IPS DF 4.7 (cell line): ENCODE data around the gene PVRIG.
"Not testable (repeated sequence)": the region's sequence is repeated elsewhere in the genome, so short reads cannot be mapped to it uniquely, and the experiment has no call there.

Experiments used
- DNase-seq: peaks from one replicate; pipeline ENCODE4 v3.0.0-alpha.2; 2013; ENCODE audit warnings: low spot score; ENCODE audit errors: extremely low read depth

Gene PVRIG

DNA sequence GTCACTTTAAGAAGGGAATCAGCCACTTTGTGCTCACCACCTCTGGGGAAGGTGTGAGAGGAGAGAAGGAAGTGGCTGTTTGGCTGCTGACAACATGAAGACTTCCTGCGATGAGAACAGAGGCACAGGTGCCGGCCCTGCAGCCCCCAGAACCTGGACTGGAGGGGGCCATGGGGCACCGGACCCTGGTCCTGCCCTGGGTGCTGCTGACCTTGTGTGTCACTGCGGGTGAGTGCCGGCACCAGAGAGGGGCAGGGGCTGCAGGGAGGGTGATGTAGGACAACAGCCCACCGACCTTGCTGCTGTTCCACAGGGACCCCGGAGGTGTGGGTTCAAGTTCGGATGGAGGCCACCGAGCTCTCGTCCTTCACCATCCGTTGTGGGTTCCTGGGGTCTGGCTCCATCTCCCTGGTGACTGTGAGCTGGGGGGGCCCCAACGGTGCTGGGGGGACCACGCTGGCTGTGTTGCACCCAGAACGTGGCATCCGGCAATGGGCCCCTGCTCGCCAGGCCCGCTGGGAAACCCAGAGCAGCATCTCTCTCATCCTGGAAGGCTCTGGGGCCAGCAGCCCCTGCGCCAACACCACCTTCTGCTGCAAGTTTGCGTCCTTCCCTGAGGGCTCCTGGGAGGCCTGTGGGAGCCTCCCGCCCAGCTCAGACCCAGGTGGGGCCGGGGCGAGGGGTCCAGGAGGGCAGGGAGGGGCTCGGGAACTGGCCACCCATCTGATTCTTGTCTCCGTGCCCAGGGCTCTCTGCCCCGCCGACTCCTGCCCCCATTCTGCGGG, at the start of gene PVRIG:
PVRIG (plus strand) TSS at position 149 of the 785 bp plus-strand sequence; CDS start at position 171, 22 bp downstream.
- not testable (repeated sequence) for DNase-seq

DNA sequence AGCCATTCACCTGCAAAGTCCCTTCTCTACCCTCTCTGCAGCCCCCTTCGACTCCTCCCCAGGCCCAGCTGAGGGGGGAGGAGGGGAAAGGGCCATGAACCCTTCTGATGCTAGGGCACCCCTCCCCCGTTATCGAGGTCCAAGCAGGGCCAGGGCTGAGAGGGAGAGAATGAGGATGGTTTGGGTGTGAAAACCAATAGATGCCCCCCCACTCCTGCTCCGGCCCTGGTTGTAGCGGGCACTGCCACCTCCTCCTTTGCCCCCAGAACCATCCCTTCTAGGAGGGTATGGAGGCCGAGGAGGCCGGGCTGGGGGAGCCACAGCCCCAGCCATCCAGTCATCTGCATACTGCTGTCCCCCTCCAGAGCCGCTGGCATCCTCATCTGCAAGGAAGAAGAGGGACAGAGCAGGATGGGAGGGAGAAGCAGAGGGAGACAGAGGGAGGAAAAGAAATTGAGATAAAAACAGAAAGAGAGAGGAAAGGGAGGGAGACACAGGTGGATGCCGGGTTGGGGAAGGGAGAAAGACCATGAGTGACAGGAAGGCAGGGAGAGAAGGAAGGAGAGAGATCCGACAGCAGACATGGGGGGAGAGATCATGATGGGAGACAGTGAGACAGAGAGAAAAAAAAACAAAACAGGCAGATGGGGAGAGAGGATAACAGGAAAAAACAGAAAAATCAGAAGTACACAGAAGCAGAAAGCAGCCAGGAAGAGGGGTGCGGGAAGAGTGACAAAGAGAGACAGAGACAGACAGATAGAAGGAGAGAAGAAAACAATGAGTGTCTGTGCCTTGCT, 49.5 kb upstream of the PVRIG start:
- DNase-seq: no peak

DNA sequence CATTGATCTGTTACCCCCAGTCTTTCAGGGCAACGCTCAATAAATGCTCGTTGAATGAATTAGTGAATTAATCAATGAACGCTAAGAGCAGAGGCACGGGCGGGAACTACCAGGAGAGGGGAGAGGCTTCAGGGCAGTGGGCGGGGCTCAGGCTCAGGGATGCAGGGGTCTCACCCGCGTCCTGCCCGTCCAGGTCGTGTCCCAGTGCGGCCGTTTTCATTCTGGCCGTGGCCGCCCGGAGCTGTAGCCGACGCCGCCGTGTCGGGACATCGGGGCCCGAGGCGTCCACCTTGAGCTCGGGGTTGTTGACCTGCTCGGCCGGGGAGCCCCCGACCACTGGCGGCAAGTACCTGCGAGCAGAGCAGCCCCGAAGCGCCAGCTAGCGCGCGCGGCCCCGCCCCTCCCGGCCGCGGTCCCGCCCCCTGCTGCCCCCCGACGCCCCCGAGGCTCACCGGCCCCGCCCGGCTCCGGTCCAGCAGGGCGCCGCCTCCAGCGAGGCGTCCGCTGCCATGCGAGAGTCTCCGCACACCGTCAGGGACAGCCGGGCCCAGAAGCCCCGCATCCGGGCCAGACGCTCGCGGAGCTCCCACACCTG, 48.6 kb upstream of the PVRIG start:
- no peak for DNase-seq

DNA sequence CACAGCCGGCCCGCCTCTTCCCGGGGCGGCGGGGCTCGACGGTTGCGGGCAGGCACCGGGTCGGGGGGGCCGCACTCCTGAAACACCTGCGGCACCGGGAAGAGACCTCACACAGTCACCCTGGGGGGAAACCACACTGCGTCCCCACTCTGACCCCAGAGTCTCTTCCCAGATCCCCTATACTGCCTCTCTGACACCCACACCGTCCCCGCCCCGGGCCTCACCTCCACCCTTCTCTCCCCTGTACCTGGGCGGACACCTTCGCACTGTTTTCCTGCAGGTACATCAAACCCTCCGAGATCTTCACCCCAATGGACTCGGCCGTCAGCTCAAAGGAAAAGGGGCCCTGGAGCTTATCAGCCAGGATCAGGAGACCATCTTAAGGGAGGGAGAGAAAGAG, 47.9 kb upstream of the PVRIG start:
- no peak for DNase-seq

DNA sequence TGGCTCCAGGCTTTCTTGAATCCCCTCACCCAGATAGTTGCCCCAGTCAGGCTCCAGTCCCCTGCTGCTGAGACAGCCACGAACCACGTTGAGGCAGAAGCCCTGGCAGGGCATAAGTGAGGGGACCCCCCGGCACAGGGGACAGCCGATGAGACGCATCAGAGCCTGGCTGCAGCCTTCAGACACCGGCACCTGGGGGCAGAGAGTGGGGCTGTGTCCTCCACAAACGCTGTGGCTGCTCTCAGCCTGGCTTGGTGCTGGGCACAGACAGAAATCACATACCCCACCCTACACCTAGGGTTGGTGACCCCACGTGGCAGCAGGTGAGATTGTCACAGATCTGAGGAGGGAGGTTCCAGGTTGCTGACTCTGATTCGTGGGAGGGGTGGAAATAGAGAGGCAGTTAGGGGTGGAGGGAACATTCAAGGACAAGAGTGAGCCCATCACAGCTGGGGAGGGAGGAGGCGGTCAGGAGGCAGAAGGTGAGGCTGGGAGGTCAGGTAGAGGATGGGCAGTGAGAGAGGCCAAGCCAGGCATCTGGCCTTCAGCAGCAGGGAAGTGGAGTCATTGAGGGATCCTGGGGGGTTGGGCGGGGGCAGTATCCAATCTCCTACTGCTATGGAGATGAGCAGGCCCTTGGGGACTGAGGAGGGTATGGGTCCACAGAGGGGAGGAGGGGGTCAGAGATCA, 45.8 kb upstream of the PVRIG start:
- DNase-seq: no peak

DNA sequence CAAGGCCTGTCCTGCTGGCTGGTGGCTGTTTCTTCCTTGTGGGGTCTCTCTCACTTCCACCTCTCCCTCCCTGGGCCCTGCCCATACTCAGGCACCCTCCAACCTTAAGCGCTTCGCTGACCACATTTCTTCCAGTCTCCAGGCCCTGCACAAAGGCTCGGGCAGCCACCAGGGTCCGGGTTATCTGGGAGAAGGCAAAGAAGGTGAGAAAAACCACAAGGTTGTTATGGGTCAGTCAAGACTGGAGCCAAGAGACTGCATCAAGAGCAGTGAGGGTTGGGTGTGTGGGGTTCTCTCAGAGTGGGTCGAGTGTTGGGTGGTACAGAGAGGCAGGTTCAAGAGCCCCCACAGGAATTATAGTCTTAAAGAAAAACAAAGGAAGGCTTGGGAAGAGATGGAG, 45.2 kb upstream of the PVRIG start:
- DNase-seq: no peak

DNA sequence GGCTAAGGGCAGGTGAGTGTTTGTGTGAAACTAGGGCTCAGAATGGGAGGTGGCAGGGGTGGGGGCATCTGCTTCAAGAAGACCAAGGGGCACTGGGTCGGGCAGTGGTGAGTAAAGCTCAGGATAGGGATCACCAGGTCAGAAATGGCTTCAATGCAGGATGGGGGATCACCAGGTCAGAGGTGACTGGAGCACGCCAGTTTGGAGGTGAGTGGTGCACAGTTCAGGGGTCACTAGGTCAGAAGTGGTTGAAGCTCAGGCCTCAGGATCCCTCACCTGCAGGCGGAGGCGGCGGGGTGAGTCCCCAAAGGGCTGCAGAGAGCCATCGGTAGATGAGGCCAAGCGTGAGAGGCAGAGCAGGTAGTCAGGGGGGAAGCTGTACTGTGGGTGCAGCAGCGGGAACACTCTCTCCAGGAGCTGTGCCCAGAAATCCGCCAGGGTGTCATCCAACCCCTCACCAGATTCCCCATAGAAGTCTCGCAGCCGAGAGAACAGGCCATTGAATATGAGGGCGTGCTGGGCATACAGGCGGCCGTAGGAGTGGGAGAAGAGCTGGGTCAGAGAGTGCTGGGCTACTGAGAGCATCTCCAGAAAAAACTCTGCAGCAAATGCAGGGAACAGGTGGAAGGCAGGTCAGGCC, 44.3 kb upstream of the PVRIG start:
- DNase-seq: no peak

DNA sequence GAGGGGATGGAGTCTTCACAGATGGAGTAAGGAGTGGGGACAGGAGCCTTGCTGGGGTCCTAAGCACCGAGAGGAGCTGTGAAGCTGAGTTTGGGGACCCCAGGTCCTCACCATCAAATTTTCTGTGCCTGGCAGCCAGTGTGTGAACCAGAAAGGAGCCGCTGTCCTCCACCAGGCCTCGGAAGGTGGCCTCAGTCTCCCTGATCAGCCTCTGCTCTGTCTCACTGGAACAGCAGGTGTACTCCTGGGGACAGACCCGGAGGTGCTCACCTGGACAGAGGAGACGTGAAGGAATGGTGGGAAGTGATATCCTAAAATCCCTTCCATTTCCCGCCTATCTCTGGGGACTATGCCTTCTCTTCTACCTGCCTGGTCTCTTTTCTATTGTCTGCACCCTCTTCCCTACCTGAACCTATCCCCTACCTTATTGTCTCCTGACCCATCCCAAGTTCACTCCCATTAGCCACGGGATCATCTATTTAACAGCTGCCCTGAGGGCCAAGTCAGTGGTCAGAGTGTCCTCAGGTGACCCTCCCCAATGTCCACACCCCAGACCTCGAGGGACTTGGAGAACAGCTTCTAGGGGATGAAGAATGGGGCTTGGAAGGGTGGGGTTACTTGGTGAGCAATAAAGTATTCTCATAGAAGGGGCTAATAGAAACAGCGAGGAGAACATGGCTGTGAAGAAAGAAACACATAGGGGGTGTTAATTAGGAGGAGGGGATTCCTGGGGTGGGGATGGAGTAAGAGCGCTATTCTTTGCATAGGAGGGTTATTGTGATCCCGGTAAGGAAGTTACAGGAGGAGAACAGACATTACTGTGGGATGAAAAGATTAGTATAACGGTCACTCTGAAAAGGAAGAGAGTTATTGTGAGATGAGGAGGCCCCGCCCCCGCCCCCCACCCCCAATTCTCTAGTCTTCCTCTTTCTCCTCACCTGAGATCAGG, 43.4 kb upstream of the PVRIG start:
- DNase-seq: no peak

DNA sequence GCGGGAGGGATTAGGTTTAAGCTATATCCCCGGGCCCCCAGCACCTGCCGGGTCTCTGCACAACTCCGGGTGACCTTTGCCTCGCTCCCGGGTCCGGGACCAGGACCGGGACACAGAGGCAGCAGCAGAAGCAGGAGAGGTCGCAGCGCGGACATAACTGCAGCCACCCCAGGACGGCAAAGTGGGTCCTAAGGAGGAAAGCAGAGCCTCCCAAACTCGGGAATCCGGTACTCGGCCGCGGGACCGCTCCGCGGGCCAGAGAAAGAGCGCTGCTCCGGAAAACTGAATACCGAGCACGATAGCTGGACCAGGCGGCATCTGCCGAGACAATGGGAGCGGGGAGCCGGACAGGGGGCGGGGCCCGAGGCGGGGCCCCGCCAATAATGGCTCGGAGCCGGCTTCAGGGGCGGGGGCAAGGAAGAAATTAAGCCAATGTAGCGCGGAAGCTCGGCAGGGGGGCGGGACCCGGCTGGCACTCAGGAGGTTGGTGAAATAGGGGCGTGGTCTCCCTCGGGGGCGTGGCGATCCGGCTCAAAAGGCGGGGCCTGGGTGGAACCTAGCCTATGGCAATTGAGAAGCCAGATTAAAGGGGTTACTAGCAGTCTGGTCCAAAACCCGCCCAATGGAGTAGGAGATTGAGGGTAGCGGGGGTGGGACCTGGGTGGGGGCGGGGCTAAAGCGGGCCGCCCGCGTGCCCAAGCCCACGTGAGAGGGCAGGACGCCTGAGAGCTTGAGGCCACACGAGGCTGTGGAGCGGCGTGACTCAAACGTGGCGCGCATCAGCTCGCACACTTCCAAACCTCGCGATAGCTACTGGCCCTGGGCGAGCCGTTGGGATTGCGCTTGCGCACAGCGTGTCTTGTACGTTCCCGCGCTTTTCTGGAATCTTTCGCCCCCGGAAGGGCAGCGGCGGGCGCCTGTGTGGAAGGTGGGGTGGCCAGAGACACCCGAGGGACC, 42.4 kb upstream of the PVRIG start, which contains the start of the genes GPC2 and STAG3:
GPC2 (minus strand) TSS at position 337 of the 957 bp plus-strand sequence; CDS start at position 155, 182 bp downstream.
STAG3 (plus strand) TSS at position 874 of the 957 bp plus-strand sequence. CDS start 2,639 bp downstream, outside the sequence.
- peak; percentile 91 for DNase-seq

DNA sequence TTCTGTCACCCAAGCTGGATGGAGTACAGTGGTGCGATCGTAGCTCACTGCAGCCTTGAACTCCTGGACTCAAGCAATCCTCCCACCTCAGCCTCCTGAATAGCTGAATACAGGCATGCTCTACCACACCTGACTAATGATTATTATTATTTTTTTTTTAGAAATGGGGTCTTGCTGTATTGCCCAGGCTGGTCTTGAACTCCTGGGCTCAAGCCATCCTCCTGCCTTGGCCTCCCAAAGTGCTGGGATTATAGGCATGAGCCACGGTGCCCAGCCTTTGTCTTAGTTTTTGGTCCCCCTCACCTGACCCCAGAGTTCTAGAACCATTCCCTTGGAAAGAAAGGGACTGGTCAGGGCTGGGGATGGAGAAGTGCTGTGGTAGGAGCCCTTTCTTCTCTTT, 39.7 kb upstream of the PVRIG start:
- DNase-seq: not testable (repeated sequence)

DNA sequence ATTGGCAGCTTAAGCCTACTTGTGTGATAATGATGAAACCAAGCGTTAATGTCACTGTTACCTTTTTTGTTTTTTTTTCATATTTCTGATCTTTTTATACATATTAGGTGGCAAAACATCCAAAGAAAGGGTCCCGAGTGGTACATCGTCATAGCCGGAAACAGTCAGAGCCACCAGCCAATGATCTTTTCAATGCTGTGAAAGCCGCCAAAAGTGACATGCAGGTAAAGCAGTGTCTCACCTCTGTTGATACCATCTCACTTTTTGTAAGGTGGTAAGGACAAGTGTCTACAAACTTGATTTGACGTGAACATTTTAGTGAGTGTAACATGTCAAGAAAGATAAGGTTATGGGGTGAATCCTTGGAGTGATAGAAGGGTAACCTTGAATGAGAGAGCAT, 37.1 kb upstream of the PVRIG start:
- DNase-seq: not testable (repeated sequence)

DNA sequence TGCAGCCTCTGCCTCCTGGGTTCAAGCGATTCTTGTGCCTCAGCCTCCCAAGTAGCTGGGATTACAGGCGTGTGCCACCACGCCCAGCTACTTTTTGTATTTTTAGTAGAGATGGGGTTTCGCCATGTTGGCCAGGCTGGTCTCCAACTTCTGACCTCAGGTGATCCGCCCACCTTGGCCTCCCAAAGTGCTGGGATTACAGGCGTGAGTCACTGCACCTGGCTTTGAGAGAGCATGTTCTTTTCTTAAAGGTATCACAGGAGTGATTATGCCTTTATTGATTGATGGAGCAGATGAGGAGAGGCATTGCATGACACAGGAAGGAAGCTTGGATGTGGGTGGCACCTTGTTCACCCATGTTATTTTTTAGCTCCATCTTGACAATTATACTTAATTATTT, 36.7 kb upstream of the PVRIG start:
- DNase-seq: not testable (repeated sequence)

DNA sequence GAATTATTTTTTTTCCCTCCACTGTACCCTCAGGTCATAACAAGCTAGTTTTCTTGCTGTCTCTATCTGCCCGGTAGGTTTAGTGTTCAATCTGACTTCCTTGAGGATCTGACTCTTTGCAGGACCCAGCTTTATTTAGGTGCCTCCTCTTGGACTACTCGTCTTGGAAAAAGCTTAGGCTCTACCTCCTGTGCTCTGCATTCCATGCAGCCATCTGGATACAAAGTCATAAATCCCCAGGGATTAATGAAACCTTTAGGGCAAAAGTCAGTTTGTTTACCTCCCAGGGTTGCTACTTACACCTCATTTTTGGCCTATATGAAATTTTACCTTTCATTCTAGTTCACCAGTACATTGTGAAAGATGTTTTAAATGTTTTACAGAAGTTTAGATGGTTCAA, 34.0 kb upstream of the PVRIG start:
- DNase-seq: no peak

DNA sequence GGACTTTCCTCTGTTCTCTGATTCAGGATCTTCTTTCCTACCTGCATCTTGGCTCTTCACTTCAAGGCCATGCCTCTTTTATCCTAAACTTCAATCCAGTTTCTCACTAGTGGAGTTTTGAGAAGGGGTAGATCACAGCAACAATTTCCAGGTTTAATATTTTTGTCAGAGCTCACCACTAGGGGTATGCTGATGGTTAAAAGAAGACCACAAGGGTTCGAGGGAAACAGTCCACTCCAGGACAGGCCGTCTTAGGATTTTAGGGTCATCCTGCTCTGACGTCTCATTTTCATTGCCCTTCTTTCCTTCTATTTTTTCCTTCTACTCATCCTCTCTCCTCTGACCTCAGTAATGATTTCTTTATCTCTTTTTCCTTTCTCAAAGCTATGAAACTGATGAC, 30.7 kb upstream of the PVRIG start:
- no peak for DNase-seq

DNA sequence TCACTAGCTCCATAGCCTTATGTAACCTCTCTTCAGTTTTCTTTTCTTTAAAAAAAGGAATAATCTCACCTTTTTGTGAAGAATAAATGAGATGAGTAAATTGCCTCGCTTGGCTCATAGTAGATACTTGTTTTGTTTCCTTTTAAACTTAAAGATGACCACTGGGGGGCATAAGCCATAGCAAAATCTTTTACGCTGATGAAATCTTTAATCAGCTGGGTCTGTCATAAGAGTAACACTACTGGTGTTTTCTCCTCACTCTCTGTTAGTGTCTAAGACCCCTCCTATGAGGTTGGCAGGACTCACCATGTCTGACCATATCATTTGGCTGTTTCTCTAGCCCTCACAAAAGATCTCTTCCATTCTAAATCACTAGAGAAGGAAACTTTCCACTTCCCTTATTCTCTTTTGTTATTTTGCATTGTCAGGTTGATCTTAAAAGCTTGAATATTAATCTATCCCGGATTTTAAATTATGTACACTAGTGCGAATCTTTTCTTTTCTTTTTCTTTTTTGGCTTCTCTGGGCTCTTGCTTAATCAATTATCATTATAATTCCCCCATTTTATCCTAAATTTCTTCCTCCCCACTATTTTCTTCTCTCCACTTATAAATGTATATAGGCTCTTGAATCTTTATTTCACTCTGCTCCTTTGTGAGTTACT, 29.6 kb upstream of the PVRIG start:
- DNase-seq: no peak

DNA sequence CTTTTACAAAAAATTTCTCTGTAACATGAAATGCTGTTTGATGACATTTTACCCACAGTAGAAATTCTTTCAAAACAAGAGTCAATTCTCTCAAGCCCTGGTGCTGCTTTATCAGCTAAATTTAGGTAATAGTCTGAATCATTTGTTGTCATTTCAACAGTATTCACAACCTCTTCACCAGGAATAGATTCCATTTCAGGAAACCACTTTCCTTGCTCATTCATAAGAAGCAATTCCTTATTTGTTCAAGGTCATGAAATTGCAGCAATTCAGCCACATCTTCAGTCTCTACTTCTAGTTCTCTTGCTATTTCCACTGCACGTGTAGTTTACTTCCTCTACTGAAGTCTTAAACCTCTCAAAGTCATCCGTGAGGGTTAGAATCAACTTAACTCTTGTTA, 28.0 kb upstream of the PVRIG start:
- no peak for DNase-seq

DNA sequence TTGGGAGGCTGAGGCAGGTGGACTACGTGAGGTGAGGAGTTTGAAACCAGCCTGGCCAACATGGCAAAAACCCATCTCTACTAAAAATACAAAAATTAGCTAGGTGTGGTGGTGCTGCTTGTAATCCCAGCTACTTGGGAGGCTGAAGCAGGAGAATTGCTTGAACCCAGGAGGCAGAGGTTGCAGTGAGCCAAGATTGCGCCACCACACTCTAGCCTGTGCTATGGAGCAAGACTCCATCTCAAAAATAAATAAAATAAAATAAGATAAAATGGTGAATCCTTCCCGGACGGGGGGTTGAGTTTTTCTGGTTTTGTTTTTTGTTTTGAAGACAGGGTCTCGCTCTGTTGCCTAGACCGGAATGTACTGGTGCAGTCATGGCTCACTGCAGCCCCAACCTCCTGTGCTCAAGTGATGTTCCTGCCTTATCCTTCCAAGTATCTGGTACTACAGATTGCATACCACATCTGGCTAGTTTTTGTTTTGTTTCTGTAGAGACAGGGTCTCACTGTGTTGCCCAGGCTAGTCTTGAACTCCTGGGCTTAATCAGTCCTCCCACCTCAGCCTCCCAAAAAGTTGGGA, 27.4 kb upstream of the PVRIG start:
- not testable (repeated sequence) for DNase-seq

DNA sequence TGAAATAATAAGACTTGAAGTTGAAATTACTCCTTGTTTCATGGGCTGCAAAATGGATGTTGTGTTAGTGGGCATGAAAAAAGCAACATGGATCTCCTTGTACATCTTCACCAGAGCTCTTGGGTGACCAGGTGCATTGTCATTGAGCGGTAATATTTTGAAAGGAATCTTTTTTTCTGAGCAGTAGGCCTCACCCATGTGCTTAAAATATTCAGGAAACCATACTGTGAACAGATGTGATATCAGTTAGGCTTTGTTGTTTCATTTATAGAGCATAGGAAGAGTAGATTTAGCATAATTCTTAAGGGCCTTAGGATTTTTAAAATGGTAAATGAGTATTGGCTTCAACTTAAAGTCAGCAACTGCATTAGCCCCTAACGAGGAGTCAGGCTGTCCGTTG, 26.8 kb upstream of the PVRIG start:
- DNase-seq: no peak
